Right cardiac atrium (tissue), 5 donors: ENCODE measurements around the gene HS2ST1. TPM values are rescaled to one million over a fixed set of nuclear protein-coding genes. Genes with fewer than 3 reads are reported as not detected.
"Not testable (repeated sequence)": the region's sequence is repeated elsewhere in the genome, so short reads cannot be mapped to it uniquely, and the experiment has no call there.

ENCODE experiments used
- ATAC-seq, 2 donors: fragments of 200-7000 bp; cut with Tn5 transposase; one replicate each; pipeline versions ENCODE4 v1.8.0 to v1.9.1; 2020; ENCODE audit warnings: moderate library complexity in 2 of 2, mild to moderate bottlenecking in 1 of 2
- DNase-seq, 3 donors: peaks; one replicate each; pipeline ENCODE4 v3.0.0-alpha.2; 2020
- H3K27ac ChIP-seq: one replicate; pipeline ENCODE4 v1.5.1; 2013; ENCODE audit warnings: mild to moderate bottlenecking, low read length, control low read depth, moderate library complexity
- H3K27me3 ChIP-seq: one replicate; pipeline ENCODE4 v1.6.1; 2013; ENCODE audit not compliant: control insufficient read depth, insufficient read depth
- H3K4me1 ChIP-seq: one replicate; pipeline ENCODE4 v1.6.1; 2013; ENCODE audit warnings: low read length; ENCODE audit not compliant: control insufficient read depth, insufficient read depth
- H3K4me3 ChIP-seq: one replicate; pipeline ENCODE4 v1.5.1; 2013; ENCODE audit warnings: low read length, control low read depth
- H3K9me3 ChIP-seq: one replicate; pipeline ENCODE4 v1.6.1; 2013; ENCODE audit warnings: low read length; ENCODE audit not compliant: control insufficient read depth
- WGBS: extraction: QIAGEN DNeasy Blood & Tissue Kit; methylation state at CpG from one replicate; pipeline ENCODE4 v1.1.7; 2013; 5-methylcytosine and 5-hydroxymethylcytosine counted together
- intact Hi-C, 4 donors: fragments of 100-400 bp; cut with DNase I; formaldehyde crosslinking; loops; one replicate each; pipeline versions ENCODE4 v1.11.0 to v1.14.0; 2022 to 2023
- polyA plus RNA-seq: library from polyadenylated mRNA; stranded (reverse); fragments of 200-250 nt; gene quantifications from one replicate; pipeline ENCODE4 v1.2.3, GENCODE V29; 2013
- total RNA-seq, 4 donors: library from RNA; stranded (reverse); fragmentation: NEBNext Ultra II Directional; extraction: Animal tissue kit (Norgen Biotek cat#: 25700); gene quantifications; one replicate each; pipeline ENCODE4 v1.2.1, GENCODE V29; 2021
- donor health status: healthy with polysubstance abuse.
- donor health status: DM: no; HTN: yes; CAD: no.
- donor health status: DM: no; HTN: no; CAD: no.
- donor health status: DM: no; HTN: yes; CAD: no; lungs with severe emphysema.
- donor health status: DM: yes; HTN: yes; CAD: no.

Gene HS2ST1
- total and polyA plus RNA-seq, 5 donors: 6.0 to 15.7 (median 11.8) TPM

DNA sequence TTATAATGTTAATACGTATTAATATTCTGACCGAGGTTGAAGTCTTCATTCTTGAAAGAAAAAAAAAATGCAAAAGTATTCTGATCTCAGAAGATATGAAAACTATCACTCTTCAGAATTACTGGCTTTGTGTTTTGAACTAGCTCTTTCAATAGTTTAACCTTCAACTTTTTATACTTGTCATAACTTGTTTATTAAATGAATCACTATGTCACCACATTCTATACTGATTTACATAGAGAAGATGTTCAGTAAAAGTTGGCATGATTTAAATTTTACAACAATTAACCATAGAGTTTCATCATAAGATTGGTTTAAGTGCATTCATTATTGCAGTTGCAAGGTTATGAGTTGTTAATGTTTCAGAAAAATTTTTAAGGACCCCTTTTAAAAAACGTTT, 57.3 kb downstream of the HS2ST1 start:
- DNase-seq: no peak
- no peak overlapping the region for H3K4me3 ChIP-seq
- H3K9me3 ChIP-seq: no peaks in the 10 kb centered on the region
- intact Hi-C loops: loop anchor here in 1 of 4 donors (5.0 kb wide), 1 partner anchor 111 kb away; no protein-coding TSS in a partner anchor
- 78% methylated on average over 3 of the region's 3 CpGs for WGBS
- H3K27me3 ChIP-seq: no peaks in the 10 kb centered on the region
- no peaks in the 10 kb centered on the region for H3K4me1 ChIP-seq
- ATAC-seq: no peak
- no peak overlapping the region for H3K27ac ChIP-seq

GRCh38 chr1:86972262-86972661, 57.8 kb downstream of the HS2ST1 start:
- WGBS: 86% methylated on average over 2 of the region's 2 CpGs
- intact Hi-C loops: loop anchor here in 1 of 4 donors (5.0 kb wide), 1 partner anchor 110 kb away; no protein-coding TSS in a partner anchor
- Histone ChIP-seq H3K27ac (no peak overlapping the region), H3K27me3 (no peaks in the 10 kb centered on the region), H3K4me3 (no peak overlapping the region), H3K4me1 (no peaks in the 10 kb centered on the region), H3K9me3 (no peaks in the 10 kb centered on the region)
- DNase-seq (peak in 1 of 3 donors; percentile 38), ATAC-seq (no peak)

- 38% methylated on average over 2 of the region's 2 CpGs for WGBS
Measured at GRCh38 chr1:86975993-86976550, 61.6 kb downstream of the HS2ST1 start.

DNA sequence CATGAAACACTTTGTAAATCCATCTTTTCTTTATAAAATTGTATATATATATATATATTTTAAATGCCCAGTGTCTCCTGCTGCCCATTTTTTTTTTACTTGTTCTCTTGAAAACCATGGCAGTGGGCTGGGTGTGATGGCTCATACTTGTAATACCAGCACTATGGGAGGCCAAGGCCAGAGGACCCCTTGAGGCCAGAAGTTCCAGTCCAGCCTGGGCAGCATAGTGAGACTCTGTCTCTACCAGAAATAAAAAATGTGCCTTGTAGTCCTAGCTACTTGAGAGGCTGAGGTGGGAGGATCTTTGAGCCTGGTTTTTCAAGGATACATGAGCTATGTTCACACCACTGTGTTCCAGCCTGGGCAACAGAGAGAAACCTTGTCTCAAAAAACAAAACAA, 62.2 kb downstream of the HS2ST1 start:
- no peaks in the 10 kb centered on the region for H3K9me3 ChIP-seq
- no peak for ATAC-seq
- no peak overlapping the region for H3K27ac ChIP-seq
- no peak for DNase-seq
- no peaks in the 10 kb centered on the region for H3K4me1 ChIP-seq
- H3K27me3 ChIP-seq: no peaks in the 10 kb centered on the region
- H3K4me3 ChIP-seq: no peak overlapping the region
- intact Hi-C loops: no loop called here

More at GRCh38 chr1:86975993-86976550, 61.6 kb downstream of the HS2ST1 start:
- Histone ChIP-seq H3K27ac (no peak overlapping the region), H3K27me3 (no peaks in the 10 kb centered on the region), H3K9me3 (no peaks in the 10 kb centered on the region), H3K4me1 (no peaks in the 10 kb centered on the region), H3K4me3 (no peak overlapping the region)
- intact Hi-C loops: no loop called here
- ATAC-seq: no peak
- no peak for DNase-seq

DNA sequence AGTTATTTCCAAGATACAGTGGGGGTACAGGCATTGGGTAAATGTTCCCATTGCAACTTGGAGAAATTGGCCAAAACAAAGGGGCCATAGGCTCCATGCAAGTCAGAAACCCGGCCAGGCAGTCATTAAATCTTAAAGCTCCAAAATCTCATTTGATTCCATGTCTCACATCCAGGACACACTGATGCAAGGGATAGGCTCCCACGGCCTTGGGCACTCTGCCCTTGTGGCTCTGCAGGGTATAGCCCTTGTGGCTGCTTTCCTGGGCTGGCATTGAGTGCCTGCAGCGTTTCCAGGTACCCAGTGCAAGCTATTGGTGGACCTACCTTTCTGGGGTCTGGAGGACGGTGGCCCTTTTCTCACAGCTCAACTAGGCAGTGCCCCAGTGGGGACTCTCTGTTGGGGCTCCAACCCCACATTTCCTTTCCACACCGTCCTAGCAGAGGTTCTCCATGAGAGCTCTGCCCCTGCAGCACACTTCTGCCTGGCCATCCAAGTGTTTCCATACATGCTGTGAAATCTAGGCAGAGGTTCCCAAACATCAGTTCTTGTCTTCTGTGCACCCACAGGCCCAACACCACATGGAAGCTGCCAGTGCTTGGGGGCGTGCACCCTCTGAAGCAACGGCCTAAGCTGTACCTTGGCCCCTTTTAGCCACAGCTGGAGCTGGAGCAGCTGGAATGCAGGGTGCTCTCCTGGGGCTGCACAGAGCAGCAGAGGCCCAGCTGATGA, 67.2 kb downstream of the HS2ST1 start:
- no peak overlapping the region for H3K27ac ChIP-seq
- 84% methylated on average over 7 of the region's 7 CpGs for WGBS
- H3K9me3 ChIP-seq: no peaks in the 10 kb centered on the region
- intact Hi-C loops: no loop called here
- no peak overlapping the region for H3K4me3 ChIP-seq
- peak in 1 of 3 donors; percentile 41 for DNase-seq
- no peak for ATAC-seq
- H3K4me1 ChIP-seq: no peaks in the 10 kb centered on the region
- H3K27me3 ChIP-seq: no peaks in the 10 kb centered on the region

GRCh38 chr1:86983677-86984076, 69.2 kb downstream of the HS2ST1 start:
- ATAC-seq, H3K4me3 ChIP-seq, intact Hi-C loops, H3K27me3 ChIP-seq, H3K9me3 ChIP-seq, H3K4me1 ChIP-seq, H3K27ac ChIP-seq, DNase-seq: not testable (repeated sequence)
- WGBS: 97% methylated on average over 12 of the region's 12 CpGs

DNA sequence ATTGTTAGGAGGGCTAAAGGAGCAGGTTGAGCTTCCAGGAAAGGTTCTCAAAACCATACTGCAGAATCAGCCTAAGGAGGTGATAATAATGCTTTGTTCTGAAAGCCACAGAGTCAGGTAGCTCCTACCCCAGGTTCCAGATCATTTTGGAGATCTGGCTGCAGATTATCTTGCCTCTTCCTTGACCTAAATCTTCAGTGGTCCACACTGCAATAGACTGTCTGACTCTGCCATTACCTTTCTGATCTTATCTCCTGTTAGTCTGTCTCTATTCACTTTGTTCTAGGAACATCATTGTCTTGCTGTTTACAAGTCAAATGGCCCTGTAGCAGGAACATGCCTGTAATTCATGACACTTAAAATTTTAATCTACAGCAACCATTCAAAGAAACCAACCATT, 73.0 kb downstream of the HS2ST1 start:
- Histone ChIP-seq H3K9me3 (no peaks in the 10 kb centered on the region), H3K4me3 (no peak overlapping the region), H3K27ac (no peak overlapping the region), H3K27me3 (no peaks in the 10 kb centered on the region), H3K4me1 (no peaks in the 10 kb centered on the region)
- DNase-seq: no peak
- intact Hi-C loops: no loop called here
- ATAC-seq: no peak

- Histone ChIP-seq H3K27me3 (no peaks in the 10 kb centered on the region), H3K27ac (no peak overlapping the region), H3K4me1 (no peaks in the 10 kb centered on the region), H3K9me3 (no peaks in the 10 kb centered on the region), H3K4me3 (no peak overlapping the region)
- 98% methylated on average over 7 of the region's 7 CpGs for WGBS
- ATAC-seq (no peak), DNase-seq (no peak)
- intact Hi-C loops: no loop called here
Measured at GRCh38 chr1:86988835-86989234, 74.4 kb downstream of the HS2ST1 start.

DNA sequence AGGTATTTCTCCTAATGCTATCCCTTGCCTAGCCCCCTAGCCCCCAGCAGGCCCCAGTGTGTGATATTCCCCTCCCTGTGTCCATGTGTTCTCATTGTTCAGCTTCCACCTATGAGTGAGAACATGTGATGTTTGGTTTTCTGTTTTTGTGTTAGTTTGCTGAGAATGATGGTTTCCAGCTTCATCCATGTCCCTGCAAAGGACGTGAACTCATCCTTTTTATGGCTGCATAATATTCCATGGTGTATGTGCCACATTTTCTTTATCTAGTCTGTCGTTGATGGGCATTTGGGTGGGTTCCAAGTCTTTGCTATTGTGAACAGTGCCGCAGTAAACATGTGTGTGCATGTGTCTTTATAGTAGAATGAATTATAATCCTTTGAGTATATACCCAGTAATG, 75.3 kb downstream of the HS2ST1 start:
- H3K27me3 ChIP-seq, H3K4me1 ChIP-seq, ATAC-seq, H3K9me3 ChIP-seq, H3K27ac ChIP-seq, intact Hi-C loops, H3K4me3 ChIP-seq, DNase-seq: not testable (repeated sequence)
- WGBS: 55% methylated on average over 3 of the region's 3 CpGs

DNA sequence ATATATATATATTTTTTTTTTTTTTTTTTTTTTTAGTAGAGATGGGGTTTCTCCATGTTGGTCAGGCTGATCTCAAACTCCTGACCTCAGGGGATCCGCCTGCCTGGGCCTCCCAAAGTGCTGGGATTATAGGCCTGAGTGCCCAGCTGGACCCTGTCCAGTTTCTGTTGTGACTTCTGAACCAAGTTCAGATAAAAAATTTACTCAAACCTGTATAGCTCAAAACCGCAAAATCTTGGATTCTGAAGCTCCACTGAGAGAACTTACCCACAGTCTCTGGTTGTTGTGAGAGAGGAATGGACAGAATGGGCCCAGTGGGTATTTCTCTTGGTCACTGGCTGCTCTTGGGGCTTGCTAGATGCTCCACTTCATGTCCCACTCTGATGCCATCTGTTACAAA, 76.4 kb downstream of the HS2ST1 start:
- no peaks in the 10 kb centered on the region for H3K9me3 ChIP-seq
- ATAC-seq (no peak), DNase-seq (no peak)
- no peak overlapping the region for H3K4me3 ChIP-seq
- intact Hi-C loops: no loop called here
- no peak overlapping the region for H3K27ac ChIP-seq
- H3K27me3 ChIP-seq: no peaks in the 10 kb centered on the region
- WGBS: 99% methylated on average over 2 of the region's 2 CpGs
- no peaks in the 10 kb centered on the region for H3K4me1 ChIP-seq

DNA sequence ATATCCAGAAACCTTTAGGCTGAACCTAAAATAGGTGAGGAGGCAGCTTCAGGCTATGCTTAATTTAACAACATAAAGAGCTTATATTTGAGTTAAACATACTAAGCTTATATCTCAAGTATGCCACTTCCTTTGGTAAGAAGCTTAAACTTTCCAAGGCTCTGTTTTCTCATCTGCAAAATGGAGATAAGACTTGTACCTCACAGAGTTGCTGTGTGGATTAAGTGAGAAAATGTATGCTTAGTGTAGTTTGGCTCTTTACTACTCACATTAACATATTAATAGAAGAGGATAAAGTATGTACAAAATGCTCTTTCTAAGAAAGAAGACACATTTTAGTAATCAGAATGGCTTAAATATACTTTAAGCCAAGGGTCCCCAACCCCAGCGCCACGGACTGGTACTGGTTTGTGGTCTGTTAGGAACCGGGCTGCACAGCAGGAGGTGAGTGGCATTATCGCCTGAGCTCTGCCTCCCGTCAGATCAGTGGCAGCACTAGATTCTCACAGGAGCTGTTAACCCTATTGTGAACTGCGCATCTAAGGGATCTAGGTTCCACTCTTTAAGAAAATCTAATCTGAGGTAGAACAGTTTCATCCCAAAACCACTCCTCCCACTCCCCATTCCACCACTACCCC, 77.2 kb downstream of the HS2ST1 start:
- no peak overlapping the region for H3K27ac ChIP-seq
- H3K9me3 ChIP-seq: no peaks in the 10 kb centered on the region
- intact Hi-C loops: no loop called here
- no peak overlapping the region for H3K4me3 ChIP-seq
- ATAC-seq: no peak
- no peaks in the 10 kb centered on the region for H3K4me1 ChIP-seq
- no peaks in the 10 kb centered on the region for H3K27me3 ChIP-seq
- DNase-seq: no peak
- 86% methylated on average over 6 of the region's 6 CpGs for WGBS
